Neural progenitor cell (in vitro differentiated cells): ENCODE measurements around the gene TCTA. TPM values are rescaled to one million over a fixed set of nuclear protein-coding genes. Genes with fewer than 3 reads are reported as not detected.
"Not testable (repeated sequence)": the region's sequence is repeated elsewhere in the genome, so short reads cannot be mapped to it uniquely, and the experiment has no call there.

Experiments
- DNase-seq: peaks from one replicate; pipeline ENCODE4 v3.0.0-alpha.2; 2016; ENCODE audit warnings: low spot score
- H2AFZ ChIP-seq: fragments of 200-600 bp; sonication (generic); replicated peaks from 2 replicates; pipeline ENCODE4 v1.6.1; 2016; ENCODE audit warnings: antibody characterized with exemption
- H3F3A ChIP-seq: fragments of 200-600 bp; sonication (generic); 2 replicates; pipeline ENCODE4 v1.6.1; 2016; ENCODE audit warnings: antibody characterized with exemption, low read depth
- H3K27ac ChIP-seq: fragments of 200-600 bp; sonication (generic); 2 replicates; pipeline ENCODE4 v1.5.1; 2016; ENCODE audit warnings: mild to moderate bottlenecking
- H3K27me3 ChIP-seq: fragments of 200-600 bp; sonication (generic); 2 replicates; pipeline ENCODE4 v1.6.1; 2016; ENCODE audit warnings: mild to moderate bottlenecking, moderate library complexity
- H3K36me3 ChIP-seq: fragments of 200-600 bp; sonication (generic); 2 replicates; pipeline ENCODE4 v1.5.1; 2016
- H3K4me1 ChIP-seq: fragments of 200-600 bp; sonication (generic); 2 replicates; pipeline ENCODE4 v1.6.1; 2016; ENCODE audit warnings: mixed run types
- H3K4me2 ChIP-seq: fragments of 200-600 bp; sonication (generic); 2 replicates; pipeline ENCODE4 v1.6.1; 2016
- H3K4me3 ChIP-seq: fragments of 200-600 bp; sonication (generic); 2 replicates; pipeline ENCODE4 v1.5.1; 2016
- H3K79me2 ChIP-seq: fragments of 200-600 bp; sonication (generic); 2 replicates; pipeline ENCODE4 v1.6.1; 2016; ENCODE audit warnings: low read depth
- H3K9ac ChIP-seq: fragments of 200-600 bp; sonication (generic); 2 replicates; pipeline ENCODE4 v1.6.1; 2016
- H3K9me3 ChIP-seq: fragments of 200-600 bp; sonication (generic); 2 replicates; pipeline ENCODE4 v1.5.1; 2016; ENCODE audit warnings: low read depth
- H4K20me1 ChIP-seq: fragments of 200-600 bp; sonication (generic); 2 replicates; pipeline ENCODE4 v1.6.1; 2016; ENCODE audit warnings: low read depth
- H3K27ac Mint-ChIP-seq: 3 replicates; pipeline ENCODE4 v1.8.0; 2021; ENCODE audit warnings: mixed read lengths
- H3K27me3 Mint-ChIP-seq: 2 replicates; pipeline ENCODE4 v1.8.0; 2022; ENCODE audit warnings: low read depth, mild to moderate bottlenecking, inconsistent platforms, moderate library complexity, mixed read lengths; ENCODE audit not compliant: insufficient read depth
- H3K36me3 Mint-ChIP-seq: 3 replicates; pipeline ENCODE4 v1.8.0; 2021; ENCODE audit warnings: mixed read lengths
- H3K4me1 Mint-ChIP-seq: 3 replicates; pipeline ENCODE4 v1.8.0; 2021; ENCODE audit warnings: mixed read lengths
- H3K4me3 Mint-ChIP-seq: 3 replicates; pipeline ENCODE4 v1.8.0; 2021; ENCODE audit warnings: mild to moderate bottlenecking, moderate library complexity, mixed read lengths
- H3K9me3 Mint-ChIP-seq: 3 replicates; pipeline ENCODE4 v1.8.0; 2020; ENCODE audit warnings: mixed read lengths
- EZH2 ChIP-seq: fragments of 200-600 bp; sonication (generic); IDR thresholded peaks from 2 replicates; pipeline ENCODE4 v1.6.1; 2017; ENCODE audit warnings: antibody characterized with exemption, mild to moderate bottlenecking, moderate library complexity
- EZH2phosphoT487 ChIP-seq: fragments of 200-600 bp; sonication (generic); IDR thresholded peaks from 2 replicates; pipeline ENCODE4 v1.6.1; 2017; ENCODE audit warnings: antibody characterized with exemption
- total RNA-seq: library from RNA; depleted of rRNA; stranded (reverse); fragments of >200 nt; gene quantifications from 2 replicates; pipeline ENCODE4 v1.2.3, GENCODE V29; 2015; ENCODE audit warnings: low replicate concordance
- TF ChIP-seq, protein P1 (sequence below): fragments of 200-600 bp; sonication (generic); IDR thresholded peaks from 2 replicates; pipeline ENCODE4 v1.5.1; 2017; ENCODE audit warnings: antibody characterized with exemption, mild to moderate bottlenecking

The TCTA gene
- total RNA-seq, 1 donor from 2014 or later, result 1.4 TPM

DNA sequence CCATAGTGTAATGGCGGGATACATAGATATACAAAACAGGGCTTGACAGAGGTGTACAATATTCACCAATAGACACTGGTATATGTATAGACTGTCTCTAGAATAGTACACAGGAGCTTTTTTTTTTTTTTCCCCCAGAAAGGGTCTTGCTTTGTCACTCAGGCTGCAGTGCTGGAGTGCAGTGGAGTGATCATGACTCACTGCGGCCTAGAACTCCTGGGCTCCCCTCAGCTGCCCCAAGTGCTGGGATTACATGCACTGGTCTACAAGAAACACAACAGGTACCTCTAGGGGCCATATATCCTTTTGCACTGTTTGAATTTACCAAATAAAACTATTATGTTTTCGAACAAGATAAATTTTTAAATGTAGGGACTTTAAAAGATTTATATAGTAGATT lies 12.8 kb upstream of the TCTA start:
- H3K4me1 ChIP-seq, result no peaks in the 10 kb centered on the region
- no peak overlapping the region for H3K27ac ChIP-seq
- H3K79me2 ChIP-seq, result peaks cover 100% of the 10 kb centered on the region
- H3K9me3 ChIP-seq, result no peaks in the 10 kb centered on the region
- H3K4me2 ChIP-seq, result no peak overlapping the region
- TF ChIP-seq EZH2phosphoT487, result no peak
- no peak for TF ChIP-seq EZH2
- TF ChIP-seq, protein P1, sequence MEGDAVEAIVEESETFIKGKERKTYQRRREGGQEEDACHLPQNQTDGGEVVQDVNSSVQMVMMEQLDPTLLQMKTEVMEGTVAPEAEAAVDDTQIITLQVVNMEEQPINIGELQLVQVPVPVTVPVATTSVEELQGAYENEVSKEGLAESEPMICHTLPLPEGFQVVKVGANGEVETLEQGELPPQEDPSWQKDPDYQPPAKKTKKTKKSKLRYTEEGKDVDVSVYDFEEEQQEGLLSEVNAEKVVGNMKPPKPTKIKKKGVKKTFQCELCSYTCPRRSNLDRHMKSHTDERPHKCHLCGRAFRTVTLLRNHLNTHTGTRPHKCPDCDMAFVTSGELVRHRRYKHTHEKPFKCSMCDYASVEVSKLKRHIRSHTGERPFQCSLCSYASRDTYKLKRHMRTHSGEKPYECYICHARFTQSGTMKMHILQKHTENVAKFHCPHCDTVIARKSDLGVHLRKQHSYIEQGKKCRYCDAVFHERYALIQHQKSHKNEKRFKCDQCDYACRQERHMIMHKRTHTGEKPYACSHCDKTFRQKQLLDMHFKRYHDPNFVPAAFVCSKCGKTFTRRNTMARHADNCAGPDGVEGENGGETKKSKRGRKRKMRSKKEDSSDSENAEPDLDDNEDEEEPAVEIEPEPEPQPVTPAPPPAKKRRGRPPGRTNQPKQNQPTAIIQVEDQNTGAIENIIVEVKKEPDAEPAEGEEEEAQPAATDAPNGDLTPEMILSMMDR, result no peak
- Mint-ChIP-seq H3K27ac (no peak overlapping the region), H3K4me1 (peaks cover 14% of the 10 kb centered on the region), H3K9me3 (peaks cover 3% of the 10 kb centered on the region), H3K27me3 (peaks cover 2% of the 10 kb centered on the region), H3K4me3 (no peak overlapping the region), H3K36me3 (peaks cover 38% of the 10 kb centered on the region)
- H3K9ac ChIP-seq, result no peak overlapping the region
- peaks cover 6% of the 10 kb centered on the region for H3F3A ChIP-seq
- no peaks in the 10 kb centered on the region for H3K27me3 ChIP-seq
- peaks cover 82% of the 10 kb centered on the region for H4K20me1 ChIP-seq
- no peak for DNase-seq
- no peak overlapping the region for H2AFZ ChIP-seq
- no peak overlapping the region for H3K4me3 ChIP-seq
- H3K36me3 ChIP-seq, result no peaks in the 10 kb centered on the region

GRCh38 chr3:49401766-49402165 lies 10.5 kb upstream of the TCTA start:
- peaks cover 6% of the 10 kb centered on the region for H3K27me3 Mint-ChIP-seq
- H3K36me3 Mint-ChIP-seq, result peaks cover 26% of the 10 kb centered on the region
- H3K36me3 ChIP-seq, result no peaks in the 10 kb centered on the region
- H4K20me1 ChIP-seq, result peaks cover 83% of the 10 kb centered on the region
- H3K4me2 ChIP-seq, result no peak overlapping the region
- no peak overlapping the region for H3K4me3 Mint-ChIP-seq
- DNase-seq, result no peak
- H3K27me3 ChIP-seq, result no peaks in the 10 kb centered on the region
- H3K27ac ChIP-seq, result no peak overlapping the region
- peaks cover 100% of the 10 kb centered on the region for H3K79me2 ChIP-seq
- peaks cover 6% of the 10 kb centered on the region for H3F3A ChIP-seq
- H2AFZ ChIP-seq, result no peak overlapping the region
- H3K4me1 Mint-ChIP-seq, result peaks cover 20% of the 10 kb centered on the region
- no peaks in the 10 kb centered on the region for H3K9me3 ChIP-seq
- H3K27ac Mint-ChIP-seq, result no peak overlapping the region
- H3K9me3 Mint-ChIP-seq, result no peaks in the 10 kb centered on the region
- no peak overlapping the region for H3K9ac ChIP-seq
- no peaks in the 10 kb centered on the region for H3K4me1 ChIP-seq
- TF ChIP-seq, protein P1, result no peak
- TF ChIP-seq EZH2phosphoT487 (no peak), EZH2 (no peak)
- no peak overlapping the region for H3K4me3 ChIP-seq

- no peak overlapping the region for H3K27ac Mint-ChIP-seq
- no peaks in the 10 kb centered on the region for H3K36me3 ChIP-seq
Observed at GRCh38 chr3:49403891-49404290, 8.3 kb upstream of the TCTA start.

GRCh38 chr3:49405570-49405969 lies 6.7 kb upstream of the TCTA start:
- not testable (repeated sequence) for H3K9ac ChIP-seq, H3K27ac ChIP-seq, H3K9me3 ChIP-seq, H3K27me3 Mint-ChIP-seq, H3K36me3 ChIP-seq, H3K4me2 ChIP-seq, H3K9me3 Mint-ChIP-seq, H3K4me3 Mint-ChIP-seq, H3K27me3 ChIP-seq, H3K27ac Mint-ChIP-seq, H2AFZ ChIP-seq, H3F3A ChIP-seq, DNase-seq, H3K4me3 ChIP-seq
- Histone ChIP-seq H4K20me1 (peaks cover 89% of the 10 kb centered on the region), H3K79me2 (peaks cover 100% of the 10 kb centered on the region), H3K4me1 (peaks cover 12% of the 10 kb centered on the region)
- Mint-ChIP-seq H3K4me1 (peaks cover 27% of the 10 kb centered on the region), H3K36me3 (peaks cover 14% of the 10 kb centered on the region)

More at GRCh38 chr3:49403891-49404290, 8.3 kb upstream of the TCTA start:
- Histone ChIP-seq H4K20me1 (peaks cover 87% of the 10 kb centered on the region), H3K9me3 (no peaks in the 10 kb centered on the region), H3K4me2 (no peak overlapping the region), H3K27ac (no peak overlapping the region), H2AFZ (no peak overlapping the region), H3F3A (peaks cover 6% of the 10 kb centered on the region), H3K9ac (no peak overlapping the region), H3K4me1 (no peaks in the 10 kb centered on the region), H3K27me3 (no peaks in the 10 kb centered on the region), H3K4me3 (no peak overlapping the region), H3K79me2 (peaks cover 100% of the 10 kb centered on the region)
- H3K36me3 Mint-ChIP-seq, result peaks cover 23% of the 10 kb centered on the region
- DNase-seq, result no peak
- H3K4me3 Mint-ChIP-seq, result no peak overlapping the region
- peaks cover 25% of the 10 kb centered on the region for H3K4me1 Mint-ChIP-seq
- TF ChIP-seq EZH2, result no peak
- no peak for TF ChIP-seq EZH2phosphoT487
- TF ChIP-seq, protein P1, result no peak
- no peaks in the 10 kb centered on the region for H3K9me3 Mint-ChIP-seq
- peaks cover 6% of the 10 kb centered on the region for H3K27me3 Mint-ChIP-seq
